Activated CD8-positive, alpha-beta memory T cell treated with anti-CD3 and anti-CD28 coated beads, Interleukin-2, amount 50 U/mL, for 1 hour (primary cell): ENCODE results near the gene TSPAN5.
"Not testable (repeated sequence)": the region's sequence is repeated elsewhere in the genome, so short reads cannot be mapped to it uniquely, and the experiment has no call there.

Experiments used
- DNase-seq: peaks from one replicate; pipeline ENCODE4 v3.0.0-alpha.2; 2020; ENCODE audit errors: extremely low read depth

TSPAN5 gene

GRCh38 chr4:98496152-98496845, 162.1 kb downstream of the TSPAN5 start:
- DNase-seq, result no peak

GRCh38 chr4:98493296-98493695, 165.1 kb downstream of the TSPAN5 start:
- no peak for DNase-seq

GRCh38 chr4:98491899-98492559, 166.4 kb downstream of the TSPAN5 start:
- DNase-seq, result no peak

GRCh38 chr4:98490251-98490650, 168.2 kb downstream of the TSPAN5 start:
- no peak for DNase-seq

GRCh38 chr4:98485816-98486345, 172.5 kb downstream of the TSPAN5 start:
- no peak for DNase-seq

- DNase-seq, result no peak
Observed at GRCh38 chr4:98484031-98484430, 174.4 kb downstream of the TSPAN5 start.

GRCh38 chr4:98482847-98483806, 175.3 kb downstream of the TSPAN5 start:
- DNase-seq, result no peak

GRCh38 chr4:98482503-98482846, 175.9 kb downstream of the TSPAN5 start:
- DNase-seq, result no peak

GRCh38 chr4:98481167-98481566, 177.2 kb downstream of the TSPAN5 start:
- DNase-seq, result no peak

GRCh38 chr4:98480535-98480934, 177.9 kb downstream of the TSPAN5 start:
- no peak for DNase-seq

- not testable (repeated sequence) for DNase-seq
Observed at GRCh38 chr4:98479590-98479989, 178.8 kb downstream of the TSPAN5 start.

- DNase-seq, result no peak
Observed at GRCh38 chr4:98476891-98477290, 181.5 kb downstream of the TSPAN5 start.

- no peak for DNase-seq
Observed at GRCh38 chr4:98474408-98474844, 184.0 kb downstream of the TSPAN5 start.

- no peak for DNase-seq
Observed at GRCh38 chr4:98473046-98473445, 185.4 kb downstream of the TSPAN5 start.

GRCh38 chr4:98470831-98471230, 187.6 kb downstream of the TSPAN5 start:
- no peak for DNase-seq

GRCh38 chr4:98470366-98470765, 188.0 kb downstream of the TSPAN5 start:
- DNase-seq, result no peak

- no peak for DNase-seq
Observed at GRCh38 chr4:98469771-98470170, 188.6 kb downstream of the TSPAN5 start.

- DNase-seq, result no peak
Observed at GRCh38 chr4:98468709-98469108, 189.7 kb downstream of the TSPAN5 start.

- DNase-seq, result peak; percentile 45
Observed at GRCh38 chr4:98467627-98468072, 190.8 kb downstream of the TSPAN5 start.

GRCh38 chr4:98466868-98467599, 191.4 kb downstream of the TSPAN5 start:
- no peak for DNase-seq

- no peak for DNase-seq
Observed at GRCh38 chr4:98462487-98462886, 195.9 kb downstream of the TSPAN5 start.
